Measurements from ENCODE around the gene RBM25. TPM values are rescaled to one million over a fixed set of nuclear protein-coding genes. Genes with fewer than 3 reads are reported as not detected.
"Not testable (repeated sequence)": the region's sequence is repeated elsewhere in the genome, so short reads cannot be mapped to it uniquely, and the experiment has no call there.

Gene RBM25
- total RNA-seq, 1 donor from 2014 or later, result 128 TPM

DNA sequence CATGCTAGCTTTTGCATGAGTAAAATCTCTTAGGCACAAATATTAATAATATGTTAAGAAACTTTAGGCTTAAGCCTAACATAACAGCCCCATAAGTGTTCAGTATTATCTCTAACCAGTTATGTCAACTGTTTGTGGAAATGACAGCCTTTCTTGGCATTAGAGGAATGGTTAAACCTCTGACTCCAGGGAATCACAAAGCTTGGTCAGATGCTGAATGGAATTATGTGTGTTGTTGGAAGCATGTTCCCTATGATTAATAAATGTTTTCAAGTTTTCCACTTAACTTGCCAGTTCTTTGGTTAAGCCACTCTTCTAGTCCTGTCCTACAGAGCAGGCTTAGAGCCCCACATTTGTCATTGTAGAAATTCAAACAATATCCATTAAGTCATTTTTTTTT lies 94.9 kb downstream of the RBM25 start:
- Mint-ChIP-seq H3K4me3 (no peak overlapping the region), H3K27ac (no peak overlapping the region), H3K9me3 (no peaks in the 10 kb centered on the region), H3K4me1 (ENCODE audit: low read depth) (no peaks in the 10 kb centered on the region), H3K36me3 (ENCODE audit: low read depth) (peaks cover 32% of the 10 kb centered on the region), H3K27me3 (ENCODE audit: insufficient read depth) (no peaks in the 10 kb centered on the region)
- DNase-seq (ENCODE audit: low spot score), result no peak
- intact Hi-C loops (cut with micrococcal nuclease), result no loop called here

DNA sequence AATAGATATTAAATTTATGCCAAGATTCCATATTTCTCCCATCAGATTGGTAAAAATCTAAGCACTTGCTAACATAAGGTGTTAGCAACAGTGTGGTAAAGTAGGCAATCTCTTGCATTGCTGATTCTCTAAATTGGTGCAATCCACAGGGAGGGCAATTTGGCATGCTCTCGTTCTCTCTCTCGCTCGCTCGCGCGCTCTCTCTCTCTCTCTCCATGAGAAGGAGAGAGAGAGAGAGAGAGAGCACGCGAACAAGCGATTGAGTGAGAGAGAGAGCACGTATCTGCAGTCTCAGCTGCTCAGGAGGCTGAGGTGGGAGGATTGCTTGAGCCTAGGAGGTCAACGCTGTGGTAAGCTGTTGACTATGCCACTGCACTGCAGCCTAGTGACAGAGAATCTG lies 103.9 kb downstream of the RBM25 start:
- H3K36me3 Mint-ChIP-seq (ENCODE audit: low read depth), result peaks cover 44% of the 10 kb centered on the region
- H3K27ac Mint-ChIP-seq, result no peak overlapping the region
- no peak for DNase-seq (ENCODE audit: low spot score)
- no peaks in the 10 kb centered on the region for H3K27me3 Mint-ChIP-seq (ENCODE audit: insufficient read depth)
- H3K4me3 Mint-ChIP-seq, result no peak overlapping the region
- H3K4me1 Mint-ChIP-seq (ENCODE audit: low read depth), result no peaks in the 10 kb centered on the region
- H3K9me3 Mint-ChIP-seq, result no peaks in the 10 kb centered on the region
- intact Hi-C loops (cut with micrococcal nuclease), result no loop called here

DNA sequence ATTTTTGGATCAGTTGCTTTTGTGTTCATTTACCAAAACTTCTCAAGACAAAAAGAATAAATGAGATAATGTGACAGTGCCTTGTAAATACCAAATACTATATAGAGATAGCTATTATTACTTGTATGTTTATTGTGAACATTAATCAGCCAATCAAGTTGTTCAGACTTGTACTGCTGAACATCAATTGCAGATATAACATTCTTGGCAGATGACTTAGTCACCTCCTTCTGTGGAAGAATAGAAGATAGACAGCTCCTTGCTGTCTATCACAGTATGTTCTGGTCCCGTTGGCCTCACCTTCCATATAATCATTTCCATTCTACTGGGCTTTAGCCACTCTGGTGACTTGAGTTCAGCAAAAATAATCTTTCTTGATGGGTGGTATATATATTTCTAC lies 108.1 kb downstream of the RBM25 start:
- Mint-ChIP-seq H3K4me3 (no peak overlapping the region), H3K36me3 (ENCODE audit: low read depth) (peaks cover 42% of the 10 kb centered on the region)
- intact Hi-C loops (cut with micrococcal nuclease), result no loop called here

DNA sequence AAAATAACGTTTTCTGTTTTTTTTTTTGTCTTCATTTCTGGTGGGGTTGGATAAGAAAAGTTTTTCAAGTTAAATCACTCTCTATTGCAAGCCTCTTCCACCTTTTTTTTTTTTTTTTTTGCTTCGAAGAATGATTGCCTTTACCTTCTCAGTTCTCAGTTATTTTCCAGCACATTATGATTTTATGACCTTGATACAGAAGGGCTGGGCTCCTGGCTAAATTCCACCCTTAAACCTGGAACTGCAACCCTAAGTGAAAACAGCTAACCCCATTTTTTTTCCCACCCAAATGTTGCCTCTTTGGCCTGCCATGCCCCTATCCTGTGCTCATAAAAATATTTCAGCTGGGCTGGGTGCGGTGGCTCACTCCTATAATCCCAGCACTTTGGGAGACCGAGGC lies 109.4 kb downstream of the RBM25 start:
- no peak overlapping the region for H3K27ac Mint-ChIP-seq
- H3K4me1 Mint-ChIP-seq (ENCODE audit: low read depth), result no peaks in the 10 kb centered on the region
- no peak overlapping the region for H3K4me3 Mint-ChIP-seq
- intact Hi-C loops (cut with micrococcal nuclease), result no loop called here
- no peaks in the 10 kb centered on the region for H3K9me3 Mint-ChIP-seq
- no peak for DNase-seq (ENCODE audit: low spot score)
- no peaks in the 10 kb centered on the region for H3K27me3 Mint-ChIP-seq (ENCODE audit: insufficient read depth)
- peaks cover 45% of the 10 kb centered on the region for H3K36me3 Mint-ChIP-seq (ENCODE audit: low read depth)

More for the DNA sequence above, 108.1 kb downstream of the RBM25 start:
- no peak for DNase-seq (ENCODE audit: low spot score)
- Mint-ChIP-seq H3K27ac (no peak overlapping the region), H3K4me1 (ENCODE audit: low read depth) (no peaks in the 10 kb centered on the region), H3K27me3 (ENCODE audit: insufficient read depth) (no peaks in the 10 kb centered on the region), H3K9me3 (no peaks in the 10 kb centered on the region)

DNA sequence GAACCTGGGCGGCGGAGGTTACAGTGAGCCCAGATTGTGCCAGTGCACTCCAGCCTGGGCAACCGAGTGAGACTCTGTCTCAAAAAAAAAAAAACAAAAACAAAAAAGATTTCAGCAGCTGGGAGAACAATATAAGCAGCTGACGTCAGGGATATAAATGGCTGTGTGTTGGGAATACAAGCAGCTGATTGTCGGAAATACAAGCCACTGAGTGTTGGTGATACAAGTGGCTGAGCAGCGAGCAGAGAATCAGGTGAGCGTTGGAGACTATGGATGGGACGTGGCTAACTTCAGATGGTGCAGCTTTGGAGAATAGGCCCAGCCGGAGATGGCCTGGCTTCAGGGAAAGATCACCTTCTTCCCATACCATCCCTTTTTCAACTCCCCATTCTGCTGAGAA lies 109.9 kb downstream of the RBM25 start:
- H3K9me3 Mint-ChIP-seq, result no peaks in the 10 kb centered on the region
- H3K36me3 Mint-ChIP-seq (ENCODE audit: low read depth), result peaks cover 49% of the 10 kb centered on the region
- no peaks in the 10 kb centered on the region for H3K4me1 Mint-ChIP-seq (ENCODE audit: low read depth)
- no peaks in the 10 kb centered on the region for H3K27me3 Mint-ChIP-seq (ENCODE audit: insufficient read depth)
- no peak overlapping the region for H3K27ac Mint-ChIP-seq
- no peak for DNase-seq (ENCODE audit: low spot score)
- intact Hi-C loops (cut with micrococcal nuclease), result no loop called here
- no peak overlapping the region for H3K4me3 Mint-ChIP-seq

DNA sequence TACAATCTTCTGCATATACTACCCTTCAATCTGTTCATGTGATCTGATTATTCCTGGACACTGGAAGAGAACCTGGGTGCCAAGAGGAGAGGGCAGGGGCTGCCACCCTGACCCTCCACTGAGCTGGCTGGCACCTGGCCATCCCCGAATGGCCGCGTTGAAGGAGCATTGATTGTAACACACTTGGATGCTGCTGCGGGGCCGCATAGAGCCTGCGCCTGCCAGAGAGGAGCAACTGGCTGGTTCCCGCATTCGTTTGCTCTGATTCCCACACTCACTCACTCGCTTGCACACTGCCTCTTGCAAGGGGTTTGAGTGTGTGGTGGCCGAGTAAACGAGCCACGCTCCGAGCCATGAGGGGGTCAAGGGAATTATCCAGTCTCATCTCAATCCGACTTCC lies 110.4 kb downstream of the RBM25 start:
- peaks cover 49% of the 10 kb centered on the region for H3K36me3 Mint-ChIP-seq (ENCODE audit: low read depth)
- no peak overlapping the region for H3K4me3 Mint-ChIP-seq
- intact Hi-C loops (cut with micrococcal nuclease), result no loop called here
- no peaks in the 10 kb centered on the region for H3K9me3 Mint-ChIP-seq
- H3K4me1 Mint-ChIP-seq (ENCODE audit: low read depth), result no peaks in the 10 kb centered on the region
- H3K27me3 Mint-ChIP-seq (ENCODE audit: insufficient read depth), result no peaks in the 10 kb centered on the region
- no peak overlapping the region for H3K27ac Mint-ChIP-seq
- no peak for DNase-seq (ENCODE audit: low spot score)

DNA sequence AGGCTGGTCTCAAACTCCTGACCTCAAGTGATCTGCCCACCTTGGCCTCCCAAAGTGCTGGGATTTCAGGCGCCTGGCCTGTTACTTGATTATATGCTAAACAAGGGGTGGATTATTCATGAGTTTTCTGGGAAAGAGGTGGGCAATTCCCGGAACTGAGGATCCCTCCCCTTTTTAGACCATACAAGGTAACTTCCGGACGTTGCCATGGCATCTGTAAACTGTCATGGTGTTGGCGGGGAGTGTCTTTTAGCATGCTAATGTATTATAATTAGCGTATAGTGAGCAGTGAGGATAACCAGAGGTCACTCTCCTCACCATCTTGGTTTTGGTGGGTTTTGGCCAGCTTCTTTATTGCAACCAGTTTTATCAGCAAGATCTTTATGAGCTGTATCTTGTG lies 111.5 kb downstream of the RBM25 start:
- H3K4me3 Mint-ChIP-seq; DNase-seq (ENCODE audit: low spot score); H3K9me3 Mint-ChIP-seq; H3K27ac Mint-ChIP-seq; H3K27me3 Mint-ChIP-seq (ENCODE audit: insufficient read depth); H3K4me1 Mint-ChIP-seq (ENCODE audit: low read depth); intact Hi-C loops (cut with micrococcal nuclease): not testable (repeated sequence)
- H3K36me3 Mint-ChIP-seq (ENCODE audit: low read depth), result peaks cover 50% of the 10 kb centered on the region

DNA sequence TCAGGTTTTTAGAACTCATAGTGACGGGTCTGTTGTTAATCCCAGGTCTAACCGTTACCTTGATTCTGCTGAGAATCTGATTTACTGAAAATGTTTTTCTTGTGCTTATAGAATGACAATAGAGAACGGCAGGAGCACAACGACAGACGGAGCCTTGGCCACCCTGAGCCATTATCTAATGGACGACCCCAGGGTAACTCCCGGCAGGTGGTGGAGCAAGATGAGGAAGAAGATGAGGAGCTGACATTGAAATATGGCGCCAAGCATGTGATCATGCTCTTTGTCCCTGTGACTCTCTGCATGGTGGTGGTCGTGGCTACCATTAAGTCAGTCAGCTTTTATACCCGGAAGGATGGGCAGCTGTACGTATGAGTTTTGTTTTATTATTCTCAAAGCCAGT lies 112.4 kb downstream of the RBM25 start:
- intact Hi-C loops (cut with micrococcal nuclease), result no loop called here

DNA sequence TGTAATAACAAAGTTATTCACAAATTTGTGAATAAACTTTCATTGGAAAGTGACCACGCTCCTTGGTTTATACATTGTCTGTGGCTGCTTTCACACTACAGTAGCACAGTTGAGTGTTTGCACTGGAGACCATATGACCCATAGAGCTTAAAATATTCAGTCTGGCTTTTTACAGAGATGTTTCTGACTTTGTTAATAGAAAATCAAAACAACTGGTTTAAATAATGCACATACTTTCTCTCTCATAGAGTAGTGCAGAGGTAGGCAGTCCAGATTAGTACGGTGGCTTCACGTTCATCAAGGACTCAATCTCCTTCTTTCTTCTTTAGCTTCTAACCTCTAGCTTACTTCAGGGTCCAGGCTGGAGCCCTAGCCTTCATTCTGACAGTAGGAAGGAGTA lies 114.2 kb downstream of the RBM25 start:
- H3K36me3 Mint-ChIP-seq (ENCODE audit: low read depth), result peaks cover 59% of the 10 kb centered on the region
- H3K27ac Mint-ChIP-seq, result no peak overlapping the region
- H3K27me3 Mint-ChIP-seq (ENCODE audit: insufficient read depth), result no peaks in the 10 kb centered on the region
- intact Hi-C loops (cut with micrococcal nuclease), result loop anchor here (2.0 kb wide), 1 partner anchor 122 kb away; no protein-coding TSS in a partner anchor
- DNase-seq (ENCODE audit: low spot score), result no peak
- H3K4me3 Mint-ChIP-seq, result no peak overlapping the region
- H3K4me1 Mint-ChIP-seq (ENCODE audit: low read depth), result no peaks in the 10 kb centered on the region
- no peaks in the 10 kb centered on the region for H3K9me3 Mint-ChIP-seq

More for the DNA sequence above, 112.4 kb downstream of the RBM25 start:
- H3K27me3 Mint-ChIP-seq (ENCODE audit: insufficient read depth), result no peaks in the 10 kb centered on the region
- DNase-seq (ENCODE audit: low spot score), result no peak
- H3K27ac Mint-ChIP-seq, result no peak overlapping the region
- no peak overlapping the region for H3K4me3 Mint-ChIP-seq
- no peaks in the 10 kb centered on the region for H3K4me1 Mint-ChIP-seq (ENCODE audit: low read depth)
- no peaks in the 10 kb centered on the region for H3K9me3 Mint-ChIP-seq
- H3K36me3 Mint-ChIP-seq (ENCODE audit: low read depth), result peaks cover 50% of the 10 kb centered on the region

DNA sequence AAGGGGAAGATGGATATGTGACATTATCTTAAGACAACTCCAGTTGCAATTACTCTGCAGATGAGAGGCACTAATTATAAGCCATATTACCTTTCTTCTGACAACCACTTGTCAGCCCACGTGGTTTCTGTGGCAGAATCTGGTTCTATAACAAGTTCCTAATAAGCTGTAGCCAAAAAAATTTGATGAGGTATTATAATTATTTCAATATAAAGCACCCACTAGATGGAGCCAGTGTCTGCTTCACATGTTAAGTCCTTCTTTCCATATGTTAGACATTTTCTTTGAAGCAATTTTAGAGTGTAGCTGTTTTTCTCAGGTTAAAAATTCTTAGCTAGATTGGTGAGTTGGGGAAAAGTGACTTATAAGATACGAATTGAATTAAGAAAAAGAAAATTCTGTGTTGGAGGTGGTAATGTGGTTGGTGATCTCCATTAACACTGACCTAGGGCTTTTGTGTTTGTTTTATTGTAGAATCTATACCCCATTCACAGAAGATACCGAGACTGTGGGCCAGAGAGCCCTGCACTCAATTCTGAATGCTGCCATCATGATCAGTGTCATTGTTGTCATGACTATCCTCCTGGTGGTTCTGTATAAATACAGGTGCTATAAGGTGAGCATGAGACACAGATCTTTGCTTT lies 114.9 kb downstream of the RBM25 start:
- Mint-ChIP-seq H3K4me3 (no peak overlapping the region), H3K27ac (no peak overlapping the region), H3K36me3 (ENCODE audit: low read depth) (peaks cover 57% of the 10 kb centered on the region), H3K4me1 (ENCODE audit: low read depth) (no peaks in the 10 kb centered on the region), H3K9me3 (no peaks in the 10 kb centered on the region), H3K27me3 (ENCODE audit: insufficient read depth) (no peaks in the 10 kb centered on the region)
- no peak for DNase-seq (ENCODE audit: low spot score)
- intact Hi-C loops (cut with micrococcal nuclease), result loop anchor here (1.0 to 2.0 kb wide), 3 partner anchors 122 to 460 kb away; no protein-coding TSS in a partner anchor

Other genes starting within 250 kb of the RBM25 start
- 2.8 and 4.3 TPM in 2 replicates for gene DPF3, start 164.4 kb upstream of the RBM25 start, total RNA-seq
- gene DCAF4, start 132.1 kb upstream of the RBM25 start, total RNA-seq, result 17.1 and 20.4 TPM in 2 replicates
- gene ZFYVE1, start 31.4 kb upstream of the RBM25 start, total RNA-seq, result 7.1 and 7.6 TPM in 2 replicates
- gene PSEN1, start 78.0 kb downstream of the RBM25 start, total RNA-seq, result 41.1 and 41.9 TPM in 2 replicates
- 0.39 and 0.96 TPM in 2 replicates for gene PAPLN, start 179.0 kb downstream of the RBM25 start, total RNA-seq

Measured in activated T-helper 1 cell treated with anti-CD3 and anti-CD28 coated beads, Interleukin-12 subunit alpha, Interleukin-12 subunit beta, Interleukin-2, Interleukin-4 antibody, amounts not matched to agents 30 ng/mL and 10 ng/mL and 1 ng/mL, durations not matched to agents 14 hours and 24 hours and 36 hours (primary cell).